A549 (cell line): Measurements from ENCODE around the gene KRT81. TPM values are rescaled to one million over a fixed set of nuclear protein-coding genes. Genes with fewer than 3 reads are reported as not detected.

Experiments used
- ATOH8 ChIP-seq: fragments of 250-450 bp; sonication (Bioruptor Pico); IDR thresholded peaks from 2 replicates; pipeline ENCODE4 v1.5.0; 2020; ENCODE audit warnings: low read depth, mild to moderate bottlenecking, moderate library complexity
- BCL3 ChIP-seq: fragments of >200 bp; sonication (Bioruptor Twin); formaldehyde crosslinking; IDR thresholded peaks from 3 replicates; pipeline ENCODE4 v1.6.1; 2016
- BHLHE40 ChIP-seq: IDR thresholded peaks from 2 replicates; pipeline ENCODE4 v1.6.1; 2012; ENCODE audit warnings: low read depth, low read length, inconsistent platforms
- CBX2 ChIP-seq: fragments of 200-600 bp; sonication (generic); IDR thresholded peaks from 2 replicates; pipeline ENCODE4 v1.6.1; 2016; ENCODE audit warnings: low read depth, mild to moderate bottlenecking, borderline replicate concordance
- CBX8 ChIP-seq: fragments of 200-600 bp; sonication (generic); IDR thresholded peaks from 2 replicates; pipeline ENCODE4 v1.6.1; 2016
- CHD2 ChIP-seq: fragments of 150-350 bp; IDR thresholded peaks from 2 replicates; pipeline ENCODE4 v1.6.1; 2014; ENCODE audit warnings: low read length; ENCODE audit not compliant: partially characterized antibody
- EHF ChIP-seq: fragments of 250-450 bp; sonication (Bioruptor Pico); IDR thresholded peaks from 2 replicates; pipeline ENCODE4 v1.5.0; 2020; ENCODE audit warnings: mild to moderate bottlenecking
- EHMT2 ChIP-seq: fragments of 200-600 bp; sonication (generic); IDR thresholded peaks from 2 replicates; pipeline ENCODE4 v1.6.1; 2016; ENCODE audit warnings: antibody characterized with exemption, low read depth, mild to moderate bottlenecking, moderate library complexity
- EP300 ChIP-seq, 2 experiments: fragments of >200 bp; sonication (Bioruptor Twin); formaldehyde crosslinking; IDR thresholded peaks; 2 replicates in 1 of 2; 3 replicates in 1 of 2; pipeline ENCODE4 v1.6.1; 2016 to 2017
- ESRRA ChIP-seq: fragments of 150-350 bp; IDR thresholded peaks from 2 replicates; pipeline ENCODE4 v1.6.1; 2014; ENCODE audit warnings: mild to moderate bottlenecking, low read length, borderline replicate concordance
- FOSB ChIP-seq: fragments of 250-450 bp; sonication (Bioruptor Pico); IDR thresholded peaks from 2 replicates; pipeline ENCODE4 v1.5.0; 2020; ENCODE audit warnings: mild to moderate bottlenecking, moderate library complexity
- FOXS1 ChIP-seq: fragments of 250-450 bp; sonication (Bioruptor Pico); IDR thresholded peaks from 2 replicates; pipeline ENCODE4 v1.5.0; 2020; ENCODE audit warnings: mild to moderate bottlenecking, moderate library complexity
- GATA3 ChIP-seq: IDR thresholded peaks from 2 replicates; pipeline ENCODE4 v1.6.1; 2012; ENCODE audit warnings: borderline replicate concordance
- HDAC2 ChIP-seq: fragments of 200-600 bp; sonication (generic); IDR thresholded peaks from 2 replicates; pipeline ENCODE4 v1.6.1; 2016
- HOXA7 ChIP-seq: fragments of 250-450 bp; sonication (Bioruptor Pico); IDR thresholded peaks from 2 replicates; pipeline ENCODE4 v1.5.0; 2020; ENCODE audit warnings: mild to moderate bottlenecking, moderate library complexity
- HOXB13 ChIP-seq: fragments of 250-450 bp; sonication (Bioruptor Pico); IDR thresholded peaks from 2 replicates; pipeline ENCODE4 v1.5.0; 2020; ENCODE audit warnings: low read depth, mild to moderate bottlenecking, moderate library complexity
- MAX ChIP-seq: IDR thresholded peaks from 2 replicates; pipeline ENCODE4 v1.6.1; 2012
- MAZ ChIP-seq: fragments of 150-350 bp; IDR thresholded peaks from 2 replicates; pipeline ENCODE4 v1.6.1; 2014; ENCODE audit warnings: antibody characterized with exemption, low read depth, low read length, borderline replicate concordance
- NPAS2 ChIP-seq: fragments of 250-450 bp; sonication (Bioruptor Pico); IDR thresholded peaks from 2 replicates; pipeline ENCODE4 v1.8.0; 2022; ENCODE audit warnings: mild to moderate bottlenecking, moderate library complexity, borderline replicate concordance
- NR3C1 ChIP-seq: fragments of >200 bp; sonication (Bioruptor Twin); formaldehyde crosslinking; IDR thresholded peaks from 3 replicates; pipeline ENCODE4 v1.6.1; 2017
- PBX3 ChIP-seq: IDR thresholded peaks from 2 replicates; pipeline ENCODE4 v1.6.1; 2012
- PHF8 ChIP-seq: fragments of 200-600 bp; sonication (generic); IDR thresholded peaks from 2 replicates; pipeline ENCODE4 v1.6.1; 2016; ENCODE audit warnings: low read depth, mild to moderate bottlenecking, antibody characterized with exemption, moderate library complexity, borderline replicate concordance
- POLR2A ChIP-seq: IDR thresholded peaks from 2 replicates; pipeline ENCODE4 v1.6.1; 2012; ENCODE audit warnings: mild to moderate bottlenecking, low read length
- POLR2AphosphoS2 ChIP-seq: conservative IDR thresholded peaks from 2 replicates; pipeline ENCODE4 v1.6.1; 2012; ENCODE audit warnings: low read length, improper control_type of control experiment, inconsistent platforms
- RAD21 ChIP-seq, 2 experiments: fragments of >200 bp in 1 of 2; sonication (Bioruptor Twin) in 1 of 2; formaldehyde crosslinking in 1 of 2; IDR thresholded peaks in 1 of 2; conservative IDR thresholded peaks in 1 of 2; 2 replicates in 1 of 2; 3 replicates in 1 of 2; pipeline ENCODE4 v1.6.1; 2012 to 2018; ENCODE audit warnings: inconsistent platforms in 1 of 2
- RARB ChIP-seq: fragments of 250-450 bp; sonication (Bioruptor Pico); IDR thresholded peaks from 2 replicates; pipeline ENCODE4 v1.8.0; 2021; ENCODE audit warnings: mild to moderate bottlenecking, moderate library complexity
- RFX5 ChIP-seq: fragments of 450-650 bp; IDR thresholded peaks from 2 replicates; pipeline ENCODE4 v1.7.1; 2014; ENCODE audit warnings: antibody characterized with exemption, mild to moderate bottlenecking, moderate library complexity
- RNF2 ChIP-seq: fragments of 200-600 bp; sonication (generic); IDR thresholded peaks from 2 replicates; pipeline ENCODE4 v1.6.1; 2016; ENCODE audit warnings: low read depth, mild to moderate bottlenecking, antibody characterized with exemption, moderate library complexity, borderline replicate concordance
- TP53 ChIP-seq: fragments of 250-450 bp; sonication (Bioruptor Pico); IDR thresholded peaks from 2 replicates; pipeline ENCODE4 v1.5.0; 2021; ENCODE audit warnings: mild to moderate bottlenecking, moderate library complexity
- USF2 ChIP-seq: fragments of 450-650 bp; IDR thresholded peaks from 2 replicates; pipeline ENCODE4 v1.6.1; 2014; ENCODE audit warnings: antibody characterized with exemption
- ZNF302 ChIP-seq: fragments of 250-450 bp; sonication (Bioruptor Pico); IDR thresholded peaks from 2 replicates; pipeline ENCODE4 v1.9.0; 2021; ENCODE audit warnings: inconsistent platforms, mild to moderate bottlenecking, moderate library complexity
- ZSCAN20 ChIP-seq: fragments of 250-450 bp; sonication (Bioruptor Pico); IDR thresholded peaks from 2 replicates; pipeline ENCODE4 v1.8.0; 2022; ENCODE audit warnings: mild to moderate bottlenecking, moderate library complexity
- polyA plus RNA-seq, 4 experiments: library from polyadenylated mRNA; depleted of rRNA in 3 of 4; stranded (reverse); fragments of >200 nt; fragmentation: RNase III in 1 of 4; extraction: RNeasy Plus Mini Kit Qiagen cat#74134 plus additional on column Dnase treatment in 1 of 4; gene quantifications; 2 replicates in 3 of 4; 3 replicates in 1 of 4; pipeline ENCODE4 v1.2.3, GENCODE V29; 2011 to 2017

Gene KRT81
- polyA plus RNA-seq, 2 of the 4 experiments (the other 2 are of a cell fraction) = 1,799 to 3,643 TPM

DNA sequence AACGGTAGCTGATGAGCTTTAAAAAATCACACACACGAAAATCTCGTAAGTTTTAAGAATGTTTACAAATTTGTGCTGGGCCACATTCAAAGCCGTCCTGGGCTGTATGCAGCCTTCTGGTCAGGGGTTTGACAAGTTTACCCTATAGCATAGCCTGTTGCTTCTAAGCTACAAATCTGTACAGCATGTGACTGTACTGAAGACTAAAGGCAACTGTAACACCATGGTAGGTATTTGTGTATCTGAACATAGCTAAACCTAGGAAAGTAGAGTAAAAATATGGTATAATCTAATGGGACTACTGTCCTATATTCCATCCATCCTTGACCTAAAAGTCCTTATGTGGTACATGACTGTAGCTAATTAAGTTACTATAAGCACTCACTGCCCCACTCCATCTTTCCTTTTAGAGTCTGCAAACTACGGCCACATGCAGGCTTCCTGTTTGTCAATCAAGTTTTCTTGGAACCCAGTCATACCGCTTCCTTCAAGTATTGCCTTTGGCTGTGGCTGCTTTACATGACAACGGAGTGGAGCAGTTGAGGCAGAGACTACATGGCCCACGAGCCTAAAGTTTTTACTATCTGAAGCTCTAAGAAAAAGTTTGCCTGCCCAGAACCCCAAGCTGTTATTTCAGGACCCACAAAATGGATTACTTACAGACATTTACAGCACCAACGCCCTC is 39.8 kb downstream of the KRT81 start (continued):
- peak; percentile 26; the same call in 1 of the 3 replicates for TF ChIP-seq BCL3
- no peak; the same call in 1 of the 2 replicates for TF ChIP-seq USF2
- no peak for TF ChIP-seq ESRRA
- peak; percentile 92 for TF ChIP-seq FOSB (CRISPR knock-in tag)
- peak; percentile 17 for TF ChIP-seq PBX3
- peak; percentile 31 for TF ChIP-seq MAX
- TF ChIP-seq ZNF302 (CRISPR knock-in tag) = 0 out of 2 replicates have a peak, but pooled peaks have one; percentile 48
- no peak for TF ChIP-seq CBX8
- no peak for TF ChIP-seq NR3C1
- peak; percentile 51; the same call in 1 of the 2 replicates for TF ChIP-seq POLR2AphosphoS2
- no peak; the same call in 1 of the 2 replicates for TF ChIP-seq TP53
- TF ChIP-seq FOXS1 (CRISPR knock-in tag) = peak; percentile 90
- TF ChIP-seq BHLHE40 = no peak
- no peak for TF ChIP-seq HDAC2
- TF ChIP-seq RNF2 = no peak
- no peak for TF ChIP-seq EP300 (IDR thresholded peaks at IDR 0.05)
- TF ChIP-seq RAD21 (conservative IDR thresholded peaks at IDR 0.05 in 1 of 2, IDR thresholded peaks at IDR 0.05 in 1 of 2) = no peak
- TF ChIP-seq NPAS2 (CRISPR knock-in tag) = peak; percentile 4; the same call in 1 of the 2 replicates
- TF ChIP-seq EHMT2 = no peak
- peak; percentile 89 for TF ChIP-seq EHF (CRISPR knock-in tag)
- TF ChIP-seq HOXB13 (CRISPR knock-in tag) = peak; percentile 87
- peak; percentile 84 for TF ChIP-seq RARB
- no peak for TF ChIP-seq PHF8
- TF ChIP-seq HOXA7 (CRISPR knock-in tag) = peak; percentile 83
- TF ChIP-seq CHD2 = peak; percentile 37
- TF ChIP-seq ATOH8 = peak; percentile 40; the same call in 1 of the 2 replicates
- no peak for TF ChIP-seq CBX2
- TF ChIP-seq POLR2A = no peak
- TF ChIP-seq MAZ = no peak
- no peak for TF ChIP-seq RFX5
- TF ChIP-seq GATA3 = peak; percentile 11; the same call in 1 of the 2 replicates
- peak; percentile 50 for TF ChIP-seq ZSCAN20 (CRISPR knock-in tag)
